GM12872 (cell line): ENCODE measurements around the gene SYT17.

Source experiments
- TF ChIP-seq, protein P1 (sequence below): IDR thresholded peaks from 3 replicates; pipeline ENCODE4 v1.5.1; 2011; ENCODE audit warnings: low read depth, mild to moderate bottlenecking, low read length, moderate library complexity; ENCODE audit not compliant: insufficient read depth

Gene SYT17

DNA sequence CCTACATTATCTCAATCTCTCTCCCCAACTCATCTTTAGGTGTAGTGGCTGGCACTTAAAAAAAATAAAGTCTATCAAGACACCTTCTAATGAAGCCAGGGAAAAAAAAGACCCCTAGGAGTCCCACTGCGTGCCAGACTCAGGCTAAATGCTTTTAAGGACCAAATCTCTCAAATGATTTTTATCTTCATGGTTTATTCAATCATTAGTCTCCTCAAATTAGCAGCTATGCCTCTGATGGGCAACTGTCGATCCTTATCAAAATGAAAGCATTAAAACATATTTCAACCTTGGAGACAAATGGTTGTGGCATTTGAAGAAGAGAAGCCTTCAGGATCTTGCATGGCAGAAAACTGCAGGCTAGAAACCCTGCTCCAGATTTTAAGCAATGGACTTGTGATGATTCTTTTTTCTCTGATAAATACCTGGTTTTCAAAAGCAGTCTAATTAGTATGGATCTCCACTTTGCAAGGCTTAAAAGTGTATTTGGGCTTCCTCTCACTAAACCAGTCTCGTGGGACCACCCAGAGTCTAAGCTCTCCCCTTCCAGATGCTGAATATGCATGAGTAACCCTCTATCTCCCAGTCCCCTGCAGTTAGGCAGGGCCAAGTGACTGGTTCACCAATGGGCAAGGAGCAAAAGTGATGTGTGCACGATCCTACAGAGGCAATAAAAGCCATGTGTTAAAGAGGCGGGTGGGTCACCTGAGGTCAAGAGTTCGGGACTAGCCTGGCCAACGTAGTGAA, 39.4 kb upstream of the SYT17 start:
- TF ChIP-seq, protein P1, sequence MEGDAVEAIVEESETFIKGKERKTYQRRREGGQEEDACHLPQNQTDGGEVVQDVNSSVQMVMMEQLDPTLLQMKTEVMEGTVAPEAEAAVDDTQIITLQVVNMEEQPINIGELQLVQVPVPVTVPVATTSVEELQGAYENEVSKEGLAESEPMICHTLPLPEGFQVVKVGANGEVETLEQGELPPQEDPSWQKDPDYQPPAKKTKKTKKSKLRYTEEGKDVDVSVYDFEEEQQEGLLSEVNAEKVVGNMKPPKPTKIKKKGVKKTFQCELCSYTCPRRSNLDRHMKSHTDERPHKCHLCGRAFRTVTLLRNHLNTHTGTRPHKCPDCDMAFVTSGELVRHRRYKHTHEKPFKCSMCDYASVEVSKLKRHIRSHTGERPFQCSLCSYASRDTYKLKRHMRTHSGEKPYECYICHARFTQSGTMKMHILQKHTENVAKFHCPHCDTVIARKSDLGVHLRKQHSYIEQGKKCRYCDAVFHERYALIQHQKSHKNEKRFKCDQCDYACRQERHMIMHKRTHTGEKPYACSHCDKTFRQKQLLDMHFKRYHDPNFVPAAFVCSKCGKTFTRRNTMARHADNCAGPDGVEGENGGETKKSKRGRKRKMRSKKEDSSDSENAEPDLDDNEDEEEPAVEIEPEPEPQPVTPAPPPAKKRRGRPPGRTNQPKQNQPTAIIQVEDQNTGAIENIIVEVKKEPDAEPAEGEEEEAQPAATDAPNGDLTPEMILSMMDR, result no peak

- TF ChIP-seq, protein P1, result no peak
Observed at GRCh38 chr16:19130385-19130784, 37.7 kb upstream of the SYT17 start.

GRCh38 chr16:19130852-19131824, 36.9 kb upstream of the SYT17 start:
- TF ChIP-seq, protein P1, result no peak

GRCh38 chr16:19131825-19132218, 36.2 kb upstream of the SYT17 start:
- TF ChIP-seq, protein P1, result no peak

DNA sequence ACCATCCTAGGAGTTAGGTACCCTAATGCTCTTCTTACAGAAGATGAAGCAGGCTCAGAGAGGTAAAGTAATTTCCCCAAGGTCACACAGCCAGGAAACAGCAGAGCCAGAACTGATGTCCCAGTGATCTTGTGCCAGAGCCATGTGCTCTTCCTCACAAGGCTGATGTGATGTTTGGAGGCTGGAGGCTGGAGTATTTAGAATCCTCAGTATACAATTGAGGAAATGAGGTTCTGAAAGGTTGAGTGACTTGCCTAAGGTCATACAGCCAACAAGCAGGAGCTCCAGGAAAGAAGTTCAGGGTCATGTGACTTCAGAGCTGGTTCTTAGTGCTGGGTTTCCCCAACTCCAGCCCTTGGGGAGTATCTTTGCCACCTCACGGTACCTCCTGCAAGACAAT, 35.8 kb upstream of the SYT17 start:
- TF ChIP-seq, protein P1, result no peak

GRCh38 chr16:19132898-19133297, 35.1 kb upstream of the SYT17 start:
- TF ChIP-seq, protein P1, result no peak

DNA sequence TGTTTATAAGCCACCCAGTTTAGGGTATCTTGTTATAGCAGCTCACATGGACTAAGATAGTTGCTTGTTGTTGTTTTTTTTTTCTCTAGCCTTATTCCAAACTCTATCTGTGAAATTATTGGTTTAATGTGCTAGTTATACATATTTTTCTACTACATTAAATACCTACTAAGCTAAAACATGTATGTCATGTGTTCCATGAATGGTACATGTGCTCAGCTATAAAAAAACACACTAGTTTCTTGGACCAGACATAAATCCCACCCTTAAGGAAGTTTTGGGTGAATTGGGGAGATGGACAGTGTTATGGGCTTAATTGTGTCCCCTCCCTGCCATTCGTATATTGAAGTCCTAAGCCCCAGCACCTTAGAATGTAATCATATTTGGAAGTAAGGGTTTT, 34.4 kb upstream of the SYT17 start:
- TF ChIP-seq, protein P1, result no peak
